Subcutaneous adipose tissue (tissue), 4 donors: ENCODE data around the gene MELK. TPM values are rescaled to one million over a fixed set of nuclear protein-coding genes. Genes with fewer than 3 reads are reported as not detected.

Source experiments
- total RNA-seq, 4 donors: library from RNA; depleted of rRNA; stranded (reverse); fragments of >200 nt; gene quantifications; one replicate each; pipeline ENCODE4 v1.1.0, GENCODE V29; 2016
- TF ChIP-seq, protein P1 (sequence below): fragments of 450-650 bp; IDR thresholded peaks from one replicate; pipeline ENCODE4 v1.5.1; 2016; ENCODE audit warnings: low read depth, mild to moderate bottlenecking, control low read depth, antibody characterized with exemption, moderate library complexity

Gene MELK
- total RNA-seq, 4 donors from 2014 or later, result 0.49 to 3.6 (median 0.72) TPM

DNA sequence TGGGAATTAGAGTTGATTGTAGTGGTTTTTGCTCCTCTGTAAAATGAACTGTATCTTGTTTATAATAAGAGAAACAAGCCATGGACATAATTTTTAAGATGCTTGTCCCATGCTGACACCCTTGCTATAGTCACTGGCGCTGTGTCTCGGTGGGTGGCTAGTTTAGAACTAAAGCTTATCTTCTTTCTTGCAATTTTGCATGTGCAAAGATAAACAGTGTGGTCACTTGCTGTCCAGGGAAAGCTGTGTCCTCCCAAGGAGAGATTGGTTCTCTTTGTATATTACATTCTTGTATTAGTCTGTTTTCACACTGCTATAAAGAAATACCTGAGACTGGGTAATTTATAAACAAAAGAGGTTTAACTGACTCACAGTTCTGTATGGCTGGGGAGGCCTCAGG is 143.8 kb downstream of the MELK start:
- TF ChIP-seq, protein P1, sequence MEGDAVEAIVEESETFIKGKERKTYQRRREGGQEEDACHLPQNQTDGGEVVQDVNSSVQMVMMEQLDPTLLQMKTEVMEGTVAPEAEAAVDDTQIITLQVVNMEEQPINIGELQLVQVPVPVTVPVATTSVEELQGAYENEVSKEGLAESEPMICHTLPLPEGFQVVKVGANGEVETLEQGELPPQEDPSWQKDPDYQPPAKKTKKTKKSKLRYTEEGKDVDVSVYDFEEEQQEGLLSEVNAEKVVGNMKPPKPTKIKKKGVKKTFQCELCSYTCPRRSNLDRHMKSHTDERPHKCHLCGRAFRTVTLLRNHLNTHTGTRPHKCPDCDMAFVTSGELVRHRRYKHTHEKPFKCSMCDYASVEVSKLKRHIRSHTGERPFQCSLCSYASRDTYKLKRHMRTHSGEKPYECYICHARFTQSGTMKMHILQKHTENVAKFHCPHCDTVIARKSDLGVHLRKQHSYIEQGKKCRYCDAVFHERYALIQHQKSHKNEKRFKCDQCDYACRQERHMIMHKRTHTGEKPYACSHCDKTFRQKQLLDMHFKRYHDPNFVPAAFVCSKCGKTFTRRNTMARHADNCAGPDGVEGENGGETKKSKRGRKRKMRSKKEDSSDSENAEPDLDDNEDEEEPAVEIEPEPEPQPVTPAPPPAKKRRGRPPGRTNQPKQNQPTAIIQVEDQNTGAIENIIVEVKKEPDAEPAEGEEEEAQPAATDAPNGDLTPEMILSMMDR, result no peak

DNA sequence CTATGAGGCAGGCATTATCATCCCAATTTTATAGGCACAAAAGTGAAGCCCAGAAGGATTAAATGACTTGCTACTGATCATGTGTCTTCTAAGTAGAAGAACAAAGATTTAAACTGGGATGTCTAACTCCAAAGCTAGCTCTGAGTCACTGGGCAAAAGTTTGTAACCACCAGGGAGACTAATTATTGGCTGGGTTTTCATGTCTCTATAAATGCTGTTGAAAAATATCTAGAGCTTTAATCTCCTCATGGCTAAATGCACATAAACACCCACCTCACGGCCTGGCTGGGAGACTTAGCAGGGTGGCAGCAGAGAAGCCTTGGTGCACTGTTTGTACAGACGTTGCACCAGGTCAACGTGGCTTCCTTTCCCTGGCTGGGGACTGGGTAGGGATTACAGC is 144.6 kb downstream of the MELK start:
- TF ChIP-seq, protein P1, result no peak

DNA sequence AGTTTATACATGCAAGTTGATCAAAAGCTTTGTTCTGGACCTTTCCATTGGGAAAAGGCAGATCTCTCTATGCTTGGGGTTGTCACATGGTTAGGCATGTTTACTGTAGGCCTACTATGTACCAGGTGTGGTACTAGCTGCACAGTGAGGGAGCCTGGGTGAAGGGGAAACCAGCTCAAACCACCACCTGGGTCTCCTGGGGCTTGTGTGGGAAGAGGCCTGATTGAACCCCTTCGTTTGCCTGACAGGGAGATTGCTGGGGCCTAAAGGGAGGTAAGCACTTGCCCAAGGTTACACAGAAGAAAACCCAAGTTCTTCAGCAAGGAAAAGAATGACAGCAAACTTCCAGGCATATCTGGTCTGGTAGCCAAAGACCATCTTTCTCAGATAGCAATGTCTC is 145.9 kb downstream of the MELK start:
- TF ChIP-seq, protein P1, result no peak

- TF ChIP-seq, protein P1, result no peak
These were observed 147.3 kb downstream of the MELK start for GRCh38 chr9:36720043-36720442.

- TF ChIP-seq, protein P1, result no peak
These were observed 149.3 kb downstream of the MELK start for GRCh38 chr9:36721846-36722588.

DNA sequence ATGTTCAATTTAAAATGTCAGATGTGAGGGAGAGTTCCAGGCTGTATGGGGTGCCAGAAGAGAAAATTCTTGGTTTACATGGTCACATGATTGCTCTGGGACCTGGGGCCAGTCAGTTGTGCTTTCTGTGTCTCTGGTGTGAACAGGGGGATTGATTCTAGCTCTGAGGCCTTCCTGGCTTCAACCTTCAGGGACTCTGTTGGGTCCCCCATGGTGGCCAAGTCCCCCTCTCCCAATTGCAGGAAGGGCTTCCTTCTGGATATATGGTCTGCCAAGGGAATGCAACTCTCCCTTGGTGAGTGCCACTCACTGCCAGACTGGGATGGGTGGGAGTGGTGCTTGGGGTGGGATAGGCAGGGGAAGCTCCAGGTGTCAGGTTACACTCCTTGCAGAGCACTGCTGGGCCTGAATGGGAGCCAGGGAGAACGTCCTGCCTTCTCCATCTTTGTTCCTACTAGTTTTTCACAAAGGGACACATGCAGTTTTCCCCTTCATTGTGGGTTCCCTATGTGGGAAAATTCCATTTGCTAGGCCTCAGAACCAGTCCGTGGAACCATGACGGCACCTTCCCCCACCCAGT is 153.2 kb downstream of the MELK start:
- TF ChIP-seq, protein P1, result no peak

Other genes starting within 250 kb of the MELK start
- gene RNF38, start 172.6 kb upstream of the MELK start, total RNA-seq, result 10 to 100 TPM; 29.1 to 48.3 (median 32.7) TPM